Measurements from ENCODE around the gene EXTL1. TPM values are rescaled to one million over a fixed set of nuclear protein-coding genes. Genes with fewer than 3 reads are reported as not detected.

The EXTL1 gene
- total RNA-seq, 1 donor from 2014 or later, result 0.49 TPM

GRCh38 chr1:26084091-26084561 is 62.6 kb downstream of the EXTL1 start:
- DNase-seq, result no peak
- no peaks in the 10 kb centered on the region for H3K27me3 ChIP-seq
- no peaks in the 10 kb centered on the region for H3K9me3 ChIP-seq
- TF ChIP-seq CTCF (IDR thresholded peaks at IDR 0.05), result no peak
- H3K4me1 ChIP-seq, result peaks cover 3% of the 10 kb centered on the region
- intact Hi-C loops (cut with DNase I), result no loop called here
- no peak overlapping the region for H3K4me3 ChIP-seq
- H3K27ac ChIP-seq, result no peak overlapping the region
- no peaks in the 10 kb centered on the region for H3K36me3 ChIP-seq
- ATAC-seq, result no peak

DNA sequence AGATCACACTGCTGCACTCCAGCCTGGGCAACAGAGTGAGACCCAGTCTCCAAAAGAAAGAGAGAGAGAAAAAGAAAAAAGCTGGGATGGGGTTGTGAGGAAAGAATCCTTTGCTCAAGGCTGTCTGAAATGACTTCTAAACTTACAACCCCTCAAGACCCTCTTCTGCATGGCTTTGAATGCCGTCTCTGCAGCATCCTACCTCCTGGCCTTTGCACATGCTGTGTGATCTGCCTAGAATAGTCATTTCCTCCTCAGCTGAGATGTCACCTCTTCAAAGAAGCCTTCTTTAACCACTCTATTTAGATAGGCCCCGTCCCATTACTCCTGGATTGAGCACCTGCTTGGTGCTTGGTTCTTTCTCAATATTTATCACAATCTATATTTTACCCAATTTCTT is 63.3 kb downstream of the EXTL1 start:
- no peak for TF ChIP-seq CTCF (IDR thresholded peaks at IDR 0.05)
- intact Hi-C loops (cut with DNase I), result no loop called here
- H3K4me3 ChIP-seq, result no peak overlapping the region
- H3K27ac ChIP-seq, result no peak overlapping the region
- ATAC-seq, result no peak
- no peaks in the 10 kb centered on the region for H3K36me3 ChIP-seq
- no peaks in the 10 kb centered on the region for H3K27me3 ChIP-seq
- no peak for DNase-seq
- H3K4me1 ChIP-seq, result peaks cover 3% of the 10 kb centered on the region
- H3K9me3 ChIP-seq, result no peaks in the 10 kb centered on the region

Other genes starting within 250 kb of the EXTL1 start
- 95.9 TPM for gene SELENON, start 221.6 kb upstream of the EXTL1 start, total RNA-seq
- gene MTFR1L, start 201.8 kb upstream of the EXTL1 start, total RNA-seq, result 46.0 TPM
- gene AUNIP, start 162.3 kb upstream of the EXTL1 start, total RNA-seq, result not detected
- 10.8 TPM for gene PAQR7, start 146.1 kb upstream of the EXTL1 start, total RNA-seq
- gene STMN1, start 115.4 kb upstream of the EXTL1 start, total RNA-seq, result 42.5 TPM
- gene PAFAH2, start 23.7 kb upstream of the EXTL1 start, total RNA-seq, result 22.6 TPM
- not detected for gene SLC30A2, start 24.3 kb downstream of the EXTL1 start, total RNA-seq
- gene TRIM63, start 45.9 kb downstream of the EXTL1 start, total RNA-seq, result 0.46 TPM
- gene PDIK1L, start 90.0 kb downstream of the EXTL1 start, total RNA-seq, result 11.4 TPM
- 6.9 TPM for gene FAM110D, start 137.3 kb downstream of the EXTL1 start, total RNA-seq
- not detected for gene C1orf232, start 147.2 kb downstream of the EXTL1 start, total RNA-seq
- 22.6 TPM for gene ZNF593, start 148.1 kb downstream of the EXTL1 start, total RNA-seq
- gene ZNF593OS, start 150.1 kb downstream of the EXTL1 start, total RNA-seq, result not detected
- gene CNKSR1, start 155.7 kb downstream of the EXTL1 start, total RNA-seq, result 21.6 TPM
- gene CATSPER4, start 168.8 kb downstream of the EXTL1 start, total RNA-seq, result not detected
- gene CEP85, start 212.4 kb downstream of the EXTL1 start, total RNA-seq, result 10.3 TPM

Measured in upper lobe of right lung (tissue), 1 donor.